Chondrocyte (in vitro differentiated cells): ENCODE results near the gene DNAJA2. TPM values are rescaled to one million over a fixed set of nuclear protein-coding genes. Genes with fewer than 3 reads are reported as not detected.
"Not testable (repeated sequence)": the region's sequence is repeated elsewhere in the genome, so short reads cannot be mapped to it uniquely, and the experiment has no call there.

ENCODE experiments used
- DNase-seq: peaks from one replicate; pipeline ENCODE4 v3.0.0; 2021; ENCODE audit warnings: mixed read lengths, low spot score
- H3K27ac Mint-ChIP-seq: one replicate; pipeline ENCODE4 v1.8.0; 2021; ENCODE audit warnings: mild to moderate bottlenecking, moderate library complexity, mixed read lengths; ENCODE audit not compliant: unreplicated experiment
- H3K27me3 Mint-ChIP-seq: 2 replicates; pipeline ENCODE4 v1.8.0; 2021; ENCODE audit warnings: low read depth, mixed read lengths
- H3K36me3 Mint-ChIP-seq: 2 replicates; pipeline ENCODE4 v1.8.0; 2021; ENCODE audit warnings: low read depth, mixed read lengths
- H3K4me1 Mint-ChIP-seq: 2 replicates; pipeline ENCODE4 v1.8.0; 2021; ENCODE audit warnings: low read depth, mild to moderate bottlenecking, mixed read lengths
- H3K4me3 Mint-ChIP-seq: one replicate; pipeline ENCODE4 v1.8.0; 2021; ENCODE audit warnings: mild to moderate bottlenecking, moderate library complexity, mixed read lengths; ENCODE audit not compliant: unreplicated experiment
- H3K9me3 Mint-ChIP-seq: 2 replicates; pipeline ENCODE4 v1.8.0; 2021; ENCODE audit warnings: low read depth, mixed read lengths
- total RNA-seq: library from RNA; stranded (reverse); gene quantifications from 3 replicates; pipeline ENCODE4 v1.2.1, GENCODE V29; 2021
- TF ChIP-seq, protein P1 (sequence below): fragments of 200-600 bp; sonication (generic); IDR thresholded peaks from 2 replicates; pipeline ENCODE4 v1.5.0; 2021; ENCODE audit warnings: antibody characterized with exemption, mild to moderate bottlenecking, moderate library complexity

The DNAJA2 gene
- total RNA-seq, 1 donor from 2014 or later, result 44.6 TPM

DNA sequence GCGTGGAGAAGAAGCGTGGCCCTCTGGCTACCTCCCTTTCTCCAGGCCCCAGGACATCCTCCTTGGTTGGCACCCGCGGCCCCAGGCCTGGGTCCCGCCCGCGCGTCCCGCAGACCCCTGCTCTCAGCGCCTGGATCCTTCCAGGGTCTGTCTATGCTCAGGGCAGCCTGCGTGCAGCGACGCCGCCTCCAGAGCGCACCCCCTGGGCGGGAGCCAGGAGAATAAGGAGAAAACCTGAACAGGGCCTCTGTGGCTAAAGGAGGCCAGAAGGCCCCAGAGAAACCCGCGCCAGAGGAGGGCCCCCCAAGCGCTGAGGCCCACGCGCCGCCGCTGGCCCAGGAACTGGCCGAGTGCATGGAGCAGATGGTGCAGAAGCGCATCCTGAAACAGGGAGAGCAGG, 40.4 kb upstream of the DNAJA2 start:
- Mint-ChIP-seq H3K9me3 (no peaks in the 10 kb centered on the region), H3K27me3 (peaks cover 4% of the 10 kb centered on the region), H3K4me3 (no peak overlapping the region), H3K27ac (no peak overlapping the region), H3K36me3 (no peaks in the 10 kb centered on the region), H3K4me1 (no peaks in the 10 kb centered on the region)
- TF ChIP-seq, protein P1, sequence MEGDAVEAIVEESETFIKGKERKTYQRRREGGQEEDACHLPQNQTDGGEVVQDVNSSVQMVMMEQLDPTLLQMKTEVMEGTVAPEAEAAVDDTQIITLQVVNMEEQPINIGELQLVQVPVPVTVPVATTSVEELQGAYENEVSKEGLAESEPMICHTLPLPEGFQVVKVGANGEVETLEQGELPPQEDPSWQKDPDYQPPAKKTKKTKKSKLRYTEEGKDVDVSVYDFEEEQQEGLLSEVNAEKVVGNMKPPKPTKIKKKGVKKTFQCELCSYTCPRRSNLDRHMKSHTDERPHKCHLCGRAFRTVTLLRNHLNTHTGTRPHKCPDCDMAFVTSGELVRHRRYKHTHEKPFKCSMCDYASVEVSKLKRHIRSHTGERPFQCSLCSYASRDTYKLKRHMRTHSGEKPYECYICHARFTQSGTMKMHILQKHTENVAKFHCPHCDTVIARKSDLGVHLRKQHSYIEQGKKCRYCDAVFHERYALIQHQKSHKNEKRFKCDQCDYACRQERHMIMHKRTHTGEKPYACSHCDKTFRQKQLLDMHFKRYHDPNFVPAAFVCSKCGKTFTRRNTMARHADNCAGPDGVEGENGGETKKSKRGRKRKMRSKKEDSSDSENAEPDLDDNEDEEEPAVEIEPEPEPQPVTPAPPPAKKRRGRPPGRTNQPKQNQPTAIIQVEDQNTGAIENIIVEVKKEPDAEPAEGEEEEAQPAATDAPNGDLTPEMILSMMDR, result no peak
- DNase-seq, result no peak

DNA sequence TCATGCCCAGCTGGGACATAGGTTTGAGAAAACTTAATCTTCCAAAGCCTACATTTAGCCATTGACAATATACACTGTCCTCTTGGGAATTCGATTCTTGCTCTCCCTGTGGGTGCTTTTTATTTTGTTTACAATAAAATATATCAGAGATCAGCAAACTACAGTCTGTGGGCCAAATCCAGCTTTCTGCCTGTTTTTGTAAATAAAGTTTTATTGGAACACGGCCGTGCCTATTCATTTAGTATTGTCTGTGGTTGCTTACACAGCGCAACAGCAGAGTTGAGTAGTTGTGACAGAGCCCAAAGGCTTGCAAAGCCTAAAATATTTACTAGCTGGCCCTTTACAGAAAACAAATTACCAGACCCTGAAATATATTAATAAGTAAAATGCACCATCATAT, 39.7 kb upstream of the DNAJA2 start:
- Mint-ChIP-seq H3K4me3 (no peak overlapping the region), H3K27me3 (peaks cover 4% of the 10 kb centered on the region), H3K27ac (no peak overlapping the region), H3K36me3 (no peaks in the 10 kb centered on the region), H3K9me3 (no peaks in the 10 kb centered on the region), H3K4me1 (no peaks in the 10 kb centered on the region)
- DNase-seq, result no peak
- TF ChIP-seq, protein P1, result no peak

GRCh38 chr16:47010812-47011211, 37.3 kb upstream of the DNAJA2 start:
- H3K9me3 Mint-ChIP-seq, H3K4me1 Mint-ChIP-seq, H3K4me3 Mint-ChIP-seq, H3K27ac Mint-ChIP-seq, DNase-seq, H3K27me3 Mint-ChIP-seq, H3K36me3 Mint-ChIP-seq: not testable (repeated sequence)

DNA sequence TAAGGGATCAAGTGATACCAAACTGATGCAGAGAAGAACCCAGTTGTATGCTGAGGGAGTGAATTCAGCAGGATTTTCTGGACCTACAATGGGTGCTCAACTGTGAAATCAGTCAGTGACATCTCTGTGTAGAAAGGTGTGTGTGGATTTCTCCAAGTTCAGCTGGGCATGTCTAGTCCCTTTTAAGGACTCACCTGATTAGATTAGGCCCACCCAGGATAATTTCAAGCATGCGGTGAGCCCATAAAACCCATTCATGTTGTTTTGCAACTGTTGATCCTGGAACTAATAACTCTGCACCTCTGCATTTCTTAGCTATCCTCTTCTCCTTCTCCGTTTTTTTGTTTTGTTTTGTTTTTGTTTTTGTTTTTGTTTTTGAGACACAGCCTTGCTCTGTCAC, 35.1 kb upstream of the DNAJA2 start:
- Mint-ChIP-seq H3K27ac (no peak overlapping the region), H3K4me3 (no peak overlapping the region), H3K4me1 (no peaks in the 10 kb centered on the region), H3K27me3 (no peaks in the 10 kb centered on the region), H3K9me3 (no peaks in the 10 kb centered on the region), H3K36me3 (no peaks in the 10 kb centered on the region)
- DNase-seq, result no peak
- TF ChIP-seq, protein P1, result no peak

GRCh38 chr16:47008174-47008573, 34.7 kb upstream of the DNAJA2 start:
- no peaks in the 10 kb centered on the region for H3K36me3 Mint-ChIP-seq
- H3K27ac Mint-ChIP-seq, result no peak overlapping the region
- TF ChIP-seq, protein P1, result no peak
- no peak overlapping the region for H3K4me3 Mint-ChIP-seq
- no peaks in the 10 kb centered on the region for H3K9me3 Mint-ChIP-seq
- DNase-seq, result no peak
- H3K4me1 Mint-ChIP-seq, result no peaks in the 10 kb centered on the region
- H3K27me3 Mint-ChIP-seq, result no peaks in the 10 kb centered on the region

GRCh38 chr16:47004652-47005051, 31.2 kb upstream of the DNAJA2 start:
- no peaks in the 10 kb centered on the region for H3K4me1 Mint-ChIP-seq
- H3K27me3 Mint-ChIP-seq, result no peaks in the 10 kb centered on the region
- TF ChIP-seq, protein P1, result no peak
- H3K27ac Mint-ChIP-seq, result no peak overlapping the region
- DNase-seq, result no peak
- H3K36me3 Mint-ChIP-seq, result no peaks in the 10 kb centered on the region
- no peaks in the 10 kb centered on the region for H3K9me3 Mint-ChIP-seq
- H3K4me3 Mint-ChIP-seq, result no peak overlapping the region

DNA sequence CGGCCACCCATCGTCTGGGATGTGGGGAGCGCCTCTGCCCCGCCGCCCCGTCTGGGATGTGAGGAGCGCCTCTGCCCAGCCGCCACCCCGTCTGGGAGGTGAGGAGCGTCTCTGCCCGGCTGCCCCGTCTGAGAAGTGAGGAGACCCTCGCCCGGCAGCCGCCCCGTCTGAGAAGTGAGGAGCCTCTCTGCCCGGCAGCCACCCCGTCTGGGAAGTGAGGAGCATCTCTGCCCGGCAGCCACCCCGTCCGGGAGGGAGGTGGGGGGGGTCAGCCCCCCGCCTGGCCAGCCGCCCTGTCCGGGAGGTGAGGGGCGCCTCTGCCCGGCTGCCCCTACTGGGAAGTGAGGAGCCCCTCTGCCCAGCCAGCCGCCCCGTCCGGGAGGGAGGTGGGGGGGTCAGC, 26.6 kb upstream of the DNAJA2 start:
- not testable (repeated sequence) for H3K36me3 Mint-ChIP-seq, H3K27ac Mint-ChIP-seq, H3K4me1 Mint-ChIP-seq, DNase-seq, H3K9me3 Mint-ChIP-seq, H3K27me3 Mint-ChIP-seq, H3K4me3 Mint-ChIP-seq
